Measurements from ENCODE around the gene ARL14EP.

ARL14EP gene

GRCh38 chr11:30326114-30326778, 3.3 kb downstream of the ARL14EP start:
- TF ChIP-seq POLR2A (IDR thresholded peaks at IDR 0.05; ENCODE audit: low read depth, low read length) (no peak), SPI1 (IDR thresholded peaks at IDR 0.05; ENCODE audit: low read depth, low read length) (no peak), TAF1 (IDR thresholded peaks at IDR 0.05; ENCODE audit: low read depth, low read length) (no peak), POLR2AphosphoS5 (IDR thresholded peaks at IDR 0.05; ENCODE audit: low read depth, low read length) (no peak; the same call in 1 of the 2 replicates), PAX5 (IDR thresholded peaks at IDR 0.05; ENCODE audit: insufficient read depth, low read length, severe bottlenecking) (no peak), POU2F2 (IDR thresholded peaks at IDR 0.05; ENCODE audit: low read depth, low read length) (no peak)
- FAIRE-seq (peak; percentile 48), DNase-seq (ENCODE audit: insufficient read length, low spot score) (no peak)

GRCh38 chr11:30326906-30327305, 4.0 kb downstream of the ARL14EP start:
- no peak for TF ChIP-seq SPI1 (IDR thresholded peaks at IDR 0.05; ENCODE audit: low read depth, low read length)
- TF ChIP-seq POLR2AphosphoS5 (IDR thresholded peaks at IDR 0.05; ENCODE audit: low read depth, low read length) = no peak
- TF ChIP-seq TAF1 (IDR thresholded peaks at IDR 0.05; ENCODE audit: low read depth, low read length) = no peak
- no peak for TF ChIP-seq POU2F2 (IDR thresholded peaks at IDR 0.05; ENCODE audit: low read depth, low read length)
- no peak for TF ChIP-seq POLR2A (IDR thresholded peaks at IDR 0.05; ENCODE audit: low read depth, low read length)
- TF ChIP-seq PAX5 (IDR thresholded peaks at IDR 0.05; ENCODE audit: insufficient read depth, low read length, severe bottlenecking) = no peak
- DNase-seq (ENCODE audit: insufficient read length, low spot score) = no peak
- FAIRE-seq = no peak

- no peak for DNase-seq (ENCODE audit: insufficient read length, low spot score)
- TF ChIP-seq POLR2AphosphoS5 (IDR thresholded peaks at IDR 0.05; ENCODE audit: low read depth, low read length) (no peak), PAX5 (IDR thresholded peaks at IDR 0.05; ENCODE audit: insufficient read depth, low read length, severe bottlenecking) (no peak), POU2F2 (IDR thresholded peaks at IDR 0.05; ENCODE audit: low read depth, low read length) (no peak), POLR2A (IDR thresholded peaks at IDR 0.05; ENCODE audit: low read depth, low read length) (no peak), TAF1 (IDR thresholded peaks at IDR 0.05; ENCODE audit: low read depth, low read length) (no peak), SPI1 (IDR thresholded peaks at IDR 0.05; ENCODE audit: low read depth, low read length) (no peak)
- no peak for FAIRE-seq
These were observed 5.8 kb downstream of the ARL14EP start for GRCh38 chr11:30328681-30329080.

GRCh38 chr11:30329150-30329940, 6.4 kb downstream of the ARL14EP start:
- TF ChIP-seq POLR2AphosphoS5 (IDR thresholded peaks at IDR 0.05; ENCODE audit: low read depth, low read length) (no peak), POU2F2 (IDR thresholded peaks at IDR 0.05; ENCODE audit: low read depth, low read length) (no peak), TAF1 (IDR thresholded peaks at IDR 0.05; ENCODE audit: low read depth, low read length) (no peak), POLR2A (IDR thresholded peaks at IDR 0.05; ENCODE audit: low read depth, low read length) (no peak), SPI1 (IDR thresholded peaks at IDR 0.05; ENCODE audit: low read depth, low read length) (no peak), PAX5 (IDR thresholded peaks at IDR 0.05; ENCODE audit: insufficient read depth, low read length, severe bottlenecking) (no peak)
- FAIRE-seq (peak; percentile 40), DNase-seq (ENCODE audit: insufficient read length, low spot score) (no peak)

GRCh38 chr11:30333405-30333804, 10.5 kb downstream of the ARL14EP start:
- TF ChIP-seq SPI1 (IDR thresholded peaks at IDR 0.05; ENCODE audit: low read depth, low read length) = no peak
- TF ChIP-seq POLR2AphosphoS5 (IDR thresholded peaks at IDR 0.05; ENCODE audit: low read depth, low read length) = no peak
- TF ChIP-seq POLR2A (IDR thresholded peaks at IDR 0.05; ENCODE audit: low read depth, low read length) = no peak
- TF ChIP-seq POU2F2 (IDR thresholded peaks at IDR 0.05; ENCODE audit: low read depth, low read length) = no peak
- TF ChIP-seq TAF1 (IDR thresholded peaks at IDR 0.05; ENCODE audit: low read depth, low read length) = no peak
- no peak for TF ChIP-seq PAX5 (IDR thresholded peaks at IDR 0.05; ENCODE audit: insufficient read depth, low read length, severe bottlenecking)
- no peak for DNase-seq (ENCODE audit: insufficient read length, low spot score)
- no peak for FAIRE-seq

- TF ChIP-seq TAF1 (IDR thresholded peaks at IDR 0.05; ENCODE audit: low read depth, low read length) (no peak), SPI1 (IDR thresholded peaks at IDR 0.05; ENCODE audit: low read depth, low read length) (peak; percentile 100), PAX5 (IDR thresholded peaks at IDR 0.05; ENCODE audit: insufficient read depth, low read length, severe bottlenecking) (no peak), POU2F2 (IDR thresholded peaks at IDR 0.05; ENCODE audit: low read depth, low read length) (peak; percentile 99), POLR2AphosphoS5 (IDR thresholded peaks at IDR 0.05; ENCODE audit: low read depth, low read length) (peak; percentile 36; the same call in 1 of the 2 replicates)
- peak; percentile 29 for DNase-seq (ENCODE audit: insufficient read length, low spot score)
- FAIRE-seq = peak; percentile 97
These were observed 19.8 kb downstream of the ARL14EP start for GRCh38 chr11:30342736-30343166.

GRCh38 chr11:30344085-30344484, 21.2 kb downstream of the ARL14EP start:
- TF ChIP-seq PAX5 (IDR thresholded peaks at IDR 0.05; ENCODE audit: insufficient read depth, low read length, severe bottlenecking) (no peak), SPI1 (IDR thresholded peaks at IDR 0.05; ENCODE audit: low read depth, low read length) (peak; percentile 64), POLR2AphosphoS5 (IDR thresholded peaks at IDR 0.05; ENCODE audit: low read depth, low read length) (no peak), POLR2A (IDR thresholded peaks at IDR 0.05; ENCODE audit: low read depth, low read length) (no peak)
- no peak for DNase-seq (ENCODE audit: insufficient read length, low spot score)
- FAIRE-seq = peak; percentile 90

- FAIRE-seq (peak; percentile 69), DNase-seq (ENCODE audit: insufficient read length, low spot score) (no peak)
- no peak for TF ChIP-seq POLR2AphosphoS5 (IDR thresholded peaks at IDR 0.05; ENCODE audit: low read depth, low read length)
- no peak for TF ChIP-seq SPI1 (IDR thresholded peaks at IDR 0.05; ENCODE audit: low read depth, low read length)
- no peak for TF ChIP-seq POLR2A (IDR thresholded peaks at IDR 0.05; ENCODE audit: low read depth, low read length)
- no peak for TF ChIP-seq PAX5 (IDR thresholded peaks at IDR 0.05; ENCODE audit: insufficient read depth, low read length, severe bottlenecking)
- TF ChIP-seq TAF1 (IDR thresholded peaks at IDR 0.05; ENCODE audit: low read depth, low read length) = no peak
- TF ChIP-seq POU2F2 (IDR thresholded peaks at IDR 0.05; ENCODE audit: low read depth, low read length) = no peak
These were observed 22.7 kb downstream of the ARL14EP start for GRCh38 chr11:30345644-30346043.

GRCh38 chr11:30346068-30346688, 23.3 kb downstream of the ARL14EP start:
- no peak for FAIRE-seq
- TF ChIP-seq POLR2AphosphoS5 (IDR thresholded peaks at IDR 0.05; ENCODE audit: low read depth, low read length) (no peak), POLR2A (IDR thresholded peaks at IDR 0.05; ENCODE audit: low read depth, low read length) (no peak), POU2F2 (IDR thresholded peaks at IDR 0.05; ENCODE audit: low read depth, low read length) (no peak), PAX5 (IDR thresholded peaks at IDR 0.05; ENCODE audit: insufficient read depth, low read length, severe bottlenecking) (no peak), TAF1 (IDR thresholded peaks at IDR 0.05; ENCODE audit: low read depth, low read length) (no peak), SPI1 (IDR thresholded peaks at IDR 0.05; ENCODE audit: low read depth, low read length) (no peak)
- DNase-seq (ENCODE audit: insufficient read length, low spot score) = no peak

Measured in GM12891 (cell line).